ENCODE measurements around the gene PLA2G4B. TPM values are rescaled to one million over a fixed set of nuclear protein-coding genes. Genes with fewer than 3 reads are reported as not detected.

PLA2G4B gene
- total and polyA plus RNA-seq, 3 donors from 2014 or later: 7.4 to 16.6 (median 16.4) TPM

- 84 to 87% methylated on average over 16 to 17 of the region's 17 CpGs for WGBS, 2 donors
- H3K9me3 ChIP-seq: no peaks in the 10 kb centered on the region
- no peaks in the 10 kb centered on the region for H3K27me3 ChIP-seq
- intact Hi-C loops (cut with DNase I; ENCODE audit: low total_unique reads): no loop called here
- TF ChIP-seq CTCF (IDR thresholded peaks at IDR 0.05): no peak
- no peak for TF ChIP-seq POLR2A (IDR thresholded peaks at IDR 0.05)
- H3K4me1 ChIP-seq: peaks cover 5% of the 10 kb centered on the region
- H3K27ac ChIP-seq: no peak overlapping the region
- no peaks in the 10 kb centered on the region for H3K36me3 ChIP-seq (ENCODE audit: low read depth, missing control alignments)
- H3K4me3 ChIP-seq: no peak overlapping the region
- no peak for DNase-seq
These were observed 17.6 kb downstream of the PLA2G4B start for GRCh38 chr15:41856262-41856661.

GRCh38 chr15:41856716-41857115 lies 18.1 kb downstream of the PLA2G4B start:
- WGBS, 2 donors: 92 to 99% methylated on average over 11 to 12 of the region's 12 CpGs
- no peaks in the 10 kb centered on the region for H3K36me3 ChIP-seq (ENCODE audit: low read depth, missing control alignments)
- H3K4me1 ChIP-seq: peaks cover 5% of the 10 kb centered on the region
- DNase-seq: no peak
- intact Hi-C loops (cut with DNase I; ENCODE audit: low total_unique reads): no loop called here
- TF ChIP-seq CTCF (IDR thresholded peaks at IDR 0.05) (no peak), POLR2A (IDR thresholded peaks at IDR 0.05) (no peak)
- H3K9me3 ChIP-seq: no peaks in the 10 kb centered on the region
- H3K27ac ChIP-seq: no peak overlapping the region
- no peak overlapping the region for H3K4me3 ChIP-seq
- H3K27me3 ChIP-seq: no peaks in the 10 kb centered on the region

GRCh38 chr15:41857316-41857715 lies 18.7 kb downstream of the PLA2G4B start:
- Histone ChIP-seq H3K9me3 (no peaks in the 10 kb centered on the region), H3K4me1 (peaks cover 5% of the 10 kb centered on the region), H3K36me3 (ENCODE audit: low read depth, missing control alignments) (no peaks in the 10 kb centered on the region), H3K27me3 (no peaks in the 10 kb centered on the region), H3K4me3 (no peak overlapping the region), H3K27ac (no peak overlapping the region)
- intact Hi-C loops (cut with DNase I; ENCODE audit: low total_unique reads): no loop called here
- no peak for DNase-seq
- no peak for TF ChIP-seq CTCF (IDR thresholded peaks at IDR 0.05)
- no peak for TF ChIP-seq POLR2A (IDR thresholded peaks at IDR 0.05)
- 78 to 93% methylated on average over 4 to 9 of the region's 9 CpGs for WGBS, 2 donors

- H3K4me1 ChIP-seq: peaks cover 5% of the 10 kb centered on the region
- no peaks in the 10 kb centered on the region for H3K9me3 ChIP-seq
- intact Hi-C loops (cut with DNase I; ENCODE audit: low total_unique reads): no loop called here
- TF ChIP-seq CTCF (IDR thresholded peaks at IDR 0.05) (no peak), POLR2A (IDR thresholded peaks at IDR 0.05) (no peak)
- no peaks in the 10 kb centered on the region for H3K36me3 ChIP-seq (ENCODE audit: low read depth, missing control alignments)
- no peak for DNase-seq
- H3K27ac ChIP-seq: no peak overlapping the region
- H3K4me3 ChIP-seq: no peak overlapping the region
- 93 to 94% methylated on average over 9 to 14 of the region's 15 CpGs for WGBS, 2 donors
- H3K27me3 ChIP-seq: no peaks in the 10 kb centered on the region
These were observed 20.1 kb downstream of the PLA2G4B start for GRCh38 chr15:41858756-41859155.

- Histone ChIP-seq H3K9me3 (no peaks in the 10 kb centered on the region), H3K27ac (no peak overlapping the region), H3K36me3 (ENCODE audit: low read depth, missing control alignments) (no peaks in the 10 kb centered on the region), H3K27me3 (no peaks in the 10 kb centered on the region), H3K4me3 (no peak overlapping the region), H3K4me1 (peaks cover 3% of the 10 kb centered on the region)
- 73 to 77% methylated on average over 8 to 15 of the region's 15 CpGs for WGBS, 2 donors
- intact Hi-C loops (cut with DNase I; ENCODE audit: low total_unique reads): no loop called here
- no peak for DNase-seq
- no peak for TF ChIP-seq POLR2A (IDR thresholded peaks at IDR 0.05)
- no peak for TF ChIP-seq CTCF (IDR thresholded peaks at IDR 0.05)
These were observed 21.6 kb downstream of the PLA2G4B start for GRCh38 chr15:41860049-41860828.

Data from testis (tissue), 3 donors.